Activated CD8-positive, alpha-beta T cell treated with anti-CD3 and anti-CD28 coated beads for 36 hours (primary cell): ENCODE measurements around the gene MARF1. TPM values are rescaled to one million over a fixed set of nuclear protein-coding genes. Genes with fewer than 3 reads are reported as not detected.

Experiments used
- ATAC-seq: fragments of 200-7000 bp; cut with Tn5 transposase; one replicate; pipeline ENCODE4 v1.10.0; 2021; ENCODE audit warnings: mild to moderate bottlenecking, moderate library complexity
- CTCF ChIA-PET: fragments of 350-600 bp; sonication (Branson Sonifier 250); formaldehyde crosslinking; loops from one replicate; lab custom pipeline; 2021; ENCODE audit warnings: antibody characterized with exemption; lab: Charles Lee
- POLR2A ChIA-PET: fragments of 350-600 bp; sonication (Branson Sonifier 250); formaldehyde crosslinking; loops from one replicate; lab custom pipeline; 2021; ENCODE audit warnings: antibody characterized with exemption; lab: Charles Lee
- DNase-seq: peaks from one replicate; pipeline ENCODE4 v3.0.0-alpha.2; 2020
- H3K27ac Mint-ChIP-seq: one replicate; pipeline ENCODE4 v1.8.0; 2021; ENCODE audit warnings: mild to moderate bottlenecking, mixed read lengths
- H3K27me3 Mint-ChIP-seq: one replicate; pipeline ENCODE4 v1.8.0; 2021; ENCODE audit warnings: mixed read lengths
- H3K36me3 Mint-ChIP-seq: one replicate; pipeline ENCODE4 v1.8.0; 2021; ENCODE audit warnings: low read depth, mixed read lengths
- H3K4me1 Mint-ChIP-seq: one replicate; pipeline ENCODE4 v1.8.0; 2021; ENCODE audit warnings: low read depth, mixed read lengths
- H3K4me3 Mint-ChIP-seq: one replicate; pipeline ENCODE4 v1.8.0; 2021; ENCODE audit warnings: mild to moderate bottlenecking, moderate library complexity, mixed read lengths
- H3K9me3 Mint-ChIP-seq: one replicate; pipeline ENCODE4 v1.8.0; 2021; ENCODE audit warnings: mixed read lengths
- CTCF ChIP-seq: fragments of 200-600 bp; IDR thresholded peaks from one replicate; pipeline ENCODE4 v1.8.0; 2022; ENCODE audit warnings: antibody characterized with exemption, mild to moderate bottlenecking
- intact Hi-C: fragments of 100-400 bp; cut with micrococcal nuclease; formaldehyde crosslinking; loops from one replicate; pipeline ENCODE4 v1.10.0; 2022
- total RNA-seq, 2 experiments: library from RNA; stranded (reverse); gene quantifications; one replicate each; pipeline ENCODE4 v1.2.3, GENCODE V29; 2021

The MARF1 gene
- total RNA-seq, 2 experiments from 2014 or later = 55.7 to 56.0 TPM

DNA sequence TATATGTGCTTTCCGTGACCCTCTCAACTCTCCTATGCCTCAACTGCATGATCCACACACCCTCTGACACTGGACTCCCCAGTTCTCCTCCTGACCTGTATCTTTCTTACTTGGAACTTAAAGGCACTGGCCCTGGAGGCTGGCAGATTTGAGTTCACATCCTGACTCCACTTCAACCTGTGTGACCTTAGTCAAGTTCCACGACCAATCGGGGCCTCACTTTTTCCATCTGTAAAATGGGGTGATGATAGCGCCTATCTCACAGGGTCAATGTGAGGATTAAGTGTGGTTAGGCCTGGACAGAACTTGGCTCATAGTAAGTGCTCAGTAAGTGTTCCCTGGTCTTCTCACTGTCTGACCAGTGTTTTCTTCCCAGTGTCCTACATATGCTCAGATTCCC is 25.1 kb downstream of the MARF1 start:
- peaks cover 54% of the 10 kb centered on the region for H3K36me3 Mint-ChIP-seq
- intact Hi-C loops = no loop called here
- H3K27me3 Mint-ChIP-seq = no peaks in the 10 kb centered on the region

DNA sequence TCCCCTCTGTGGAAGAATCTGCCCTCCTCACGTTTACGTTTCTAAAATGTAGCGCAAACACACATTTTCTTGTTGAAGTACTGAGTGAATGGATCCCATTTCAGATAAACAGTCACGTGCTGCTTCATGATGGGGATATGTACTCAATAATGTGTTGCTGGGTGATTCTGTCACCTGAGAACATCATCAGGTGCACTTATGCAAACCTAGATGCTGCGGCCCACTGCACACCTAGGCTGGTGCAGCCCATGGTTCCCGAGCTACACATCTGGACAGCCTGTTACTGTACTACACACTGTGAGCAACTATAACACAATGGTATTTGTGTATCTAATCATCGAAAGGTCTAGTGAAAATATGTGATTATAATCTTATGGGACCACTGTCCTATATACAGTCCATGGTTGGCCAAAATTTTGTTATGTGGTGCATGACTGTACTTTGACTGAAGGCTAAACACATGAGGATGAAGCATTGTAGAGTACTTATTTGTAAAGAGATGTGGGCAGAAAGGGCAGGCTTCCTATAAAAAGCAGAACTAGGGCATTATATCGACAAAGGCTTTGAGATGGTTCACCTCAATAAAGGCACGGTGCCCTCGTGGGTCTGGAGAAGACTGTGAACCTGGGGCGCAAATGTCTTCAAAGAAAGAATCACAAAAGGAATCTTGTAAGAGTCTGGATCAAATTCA is 26.3 kb downstream of the MARF1 start:
- Mint-ChIP-seq H3K27ac (no peak overlapping the region), H3K4me1 (no peaks in the 10 kb centered on the region), H3K9me3 (no peaks in the 10 kb centered on the region), H3K27me3 (no peaks in the 10 kb centered on the region), H3K36me3 (peaks cover 57% of the 10 kb centered on the region), H3K4me3 (no peak overlapping the region)
- DNase-seq = no peak
- ATAC-seq = no peak
- no peak for TF ChIP-seq CTCF
- intact Hi-C loops = no loop called here
- ChIA-PET POLR2A (no interaction called here), CTCF (interaction anchor here (2.2 kb wide), 1 partner anchor 25 kb away, joined by 6 read pairs; no protein-coding TSS in a partner anchor)

More for the DNA sequence above, 25.1 kb downstream of the MARF1 start:
- Mint-ChIP-seq H3K4me1 (no peaks in the 10 kb centered on the region), H3K9me3 (no peaks in the 10 kb centered on the region), H3K4me3 (no peak overlapping the region), H3K27ac (peak overlapping the region; percentile 9)
- no peak for ATAC-seq
- no peak for TF ChIP-seq CTCF
- no peak for DNase-seq
- POLR2A ChIA-PET = no interaction called here
- CTCF ChIA-PET = no interaction called here

DNA sequence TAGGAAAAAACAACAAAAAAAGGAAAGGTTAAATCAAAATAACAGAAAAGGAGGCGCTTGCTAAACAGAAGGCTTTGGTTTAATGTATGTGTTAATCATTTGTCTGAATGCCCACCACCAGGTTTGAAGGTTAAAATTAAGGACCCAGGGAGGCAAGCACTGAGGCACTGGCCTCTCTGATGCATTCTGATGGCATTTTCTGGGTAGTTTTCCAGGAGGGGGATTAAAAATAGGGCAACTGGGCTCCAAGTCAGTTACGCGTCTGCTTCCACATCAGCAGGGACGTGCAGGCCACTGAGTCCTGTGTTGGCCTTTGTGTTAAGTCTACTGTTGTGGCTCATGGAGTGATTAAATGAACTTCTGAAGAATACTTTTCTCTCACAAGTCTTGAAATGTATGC is 26.9 kb downstream of the MARF1 start:
- ChIA-PET CTCF (interaction anchor here (2.2 kb wide), 1 partner anchor 26 kb away, joined by 6 read pairs; no protein-coding TSS in a partner anchor), POLR2A (no interaction called here)
- no peak overlapping the region for H3K4me3 Mint-ChIP-seq
- H3K4me1 Mint-ChIP-seq = no peaks in the 10 kb centered on the region
- DNase-seq = no peak
- no peak for ATAC-seq
- no peak for TF ChIP-seq CTCF
- no peaks in the 10 kb centered on the region for H3K27me3 Mint-ChIP-seq
- H3K9me3 Mint-ChIP-seq = no peaks in the 10 kb centered on the region
- H3K36me3 Mint-ChIP-seq = peaks cover 58% of the 10 kb centered on the region
- no peak overlapping the region for H3K27ac Mint-ChIP-seq
- intact Hi-C loops = no loop called here

DNA sequence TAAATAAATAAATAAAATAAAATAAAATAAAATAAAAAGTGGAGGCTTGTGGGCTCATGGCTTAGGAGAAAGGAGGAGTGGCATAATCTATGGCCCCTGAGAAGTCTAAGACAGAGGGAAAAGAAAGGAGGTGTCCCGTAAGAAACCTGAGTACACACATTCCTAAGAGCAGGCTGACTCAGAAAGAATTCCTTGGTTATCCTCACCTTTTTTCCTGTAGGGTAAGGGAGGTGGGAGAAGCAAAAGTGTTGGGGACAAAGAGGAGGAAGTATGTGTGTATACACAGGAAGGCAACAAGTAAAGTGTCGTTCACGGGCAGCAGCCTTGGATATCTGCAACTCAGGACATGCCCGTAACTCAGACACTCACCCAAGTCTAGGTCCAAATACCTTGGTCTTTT is 29.3 kb downstream of the MARF1 start:
- peaks cover 6% of the 10 kb centered on the region for H3K4me1 Mint-ChIP-seq
- ATAC-seq (no peak), DNase-seq (no peak)
- no peaks in the 10 kb centered on the region for H3K27me3 Mint-ChIP-seq
- ChIA-PET POLR2A (no interaction called here), CTCF (no interaction called here)
- intact Hi-C loops = no loop called here
- no peak for TF ChIP-seq CTCF
- H3K4me3 Mint-ChIP-seq = no peak overlapping the region
- H3K36me3 Mint-ChIP-seq = peaks cover 58% of the 10 kb centered on the region
- no peaks in the 10 kb centered on the region for H3K9me3 Mint-ChIP-seq
- no peak overlapping the region for H3K27ac Mint-ChIP-seq

- no peak overlapping the region for H3K27ac Mint-ChIP-seq
- ATAC-seq = no peak
- peaks cover 54% of the 10 kb centered on the region for H3K36me3 Mint-ChIP-seq
- CTCF ChIA-PET = interaction anchor here (1.4 kb wide), 1 partner anchor 11 kb away, joined by 5 read pairs; no protein-coding TSS in a partner anchor
- no peaks in the 10 kb centered on the region for H3K9me3 Mint-ChIP-seq
- DNase-seq = no peak
- POLR2A ChIA-PET = no interaction called here
- no peak overlapping the region for H3K4me3 Mint-ChIP-seq
- intact Hi-C loops = no loop called here
- TF ChIP-seq CTCF = no peak
- H3K27me3 Mint-ChIP-seq = no peaks in the 10 kb centered on the region
- peaks cover 6% of the 10 kb centered on the region for H3K4me1 Mint-ChIP-seq
Measured at GRCh38 chr16:15611610-15612009, 31.3 kb downstream of the MARF1 start.
